HL-60 (cell line): ENCODE results near the gene FADS6.

ENCODE experiments used
- CTCF ChIP-seq: IDR thresholded peaks from one replicate; pipeline ENCODE4 v1.5.1; 2011; ENCODE audit warnings: low read length, control low read depth, inconsistent platforms; ENCODE audit not compliant: insufficient read depth
- GABPA ChIP-seq: IDR thresholded peaks from 2 replicates; pipeline ENCODE4 v1.6.1; 2012; ENCODE audit warnings: low read depth
- REST ChIP-seq: IDR thresholded peaks from 2 replicates; pipeline ENCODE4 v1.6.1; 2012; ENCODE audit warnings: low read depth; ENCODE audit not compliant: insufficient replicate concordance

- TF ChIP-seq GABPA (no peak), REST (no peak), CTCF (no peak)
Measured at GRCh38 chr17:74848656-74849399, 44.6 kb downstream of the FADS6 start.
